LoVo (cell line): ENCODE results near the gene TAS2R1.

Experiments
- DNase-seq: peaks from one replicate; pipeline ENCODE4 v3.0.0-alpha.2; 2016; ENCODE audit warnings: low spot score

Gene TAS2R1

DNA sequence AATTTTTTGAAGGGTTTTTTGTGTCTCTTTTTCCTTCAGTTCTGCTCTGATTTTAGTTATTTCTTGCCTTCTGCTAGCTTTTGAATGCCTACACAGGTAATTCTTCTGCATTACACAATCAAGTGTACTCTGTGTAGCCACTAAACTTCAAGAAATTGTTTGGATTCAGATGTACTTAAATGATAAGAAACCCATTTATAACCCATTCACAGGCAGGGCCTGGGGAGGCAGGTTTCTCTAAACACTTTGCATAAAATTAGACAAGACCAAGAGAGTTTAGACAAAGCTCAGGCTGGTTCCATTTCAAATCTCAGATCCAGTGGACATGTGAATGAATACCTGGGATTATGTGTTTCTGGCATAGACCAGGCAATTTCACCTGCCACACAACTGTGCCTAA, 43.0 kb downstream of the TAS2R1 start:
- DNase-seq, result no peak

DNA sequence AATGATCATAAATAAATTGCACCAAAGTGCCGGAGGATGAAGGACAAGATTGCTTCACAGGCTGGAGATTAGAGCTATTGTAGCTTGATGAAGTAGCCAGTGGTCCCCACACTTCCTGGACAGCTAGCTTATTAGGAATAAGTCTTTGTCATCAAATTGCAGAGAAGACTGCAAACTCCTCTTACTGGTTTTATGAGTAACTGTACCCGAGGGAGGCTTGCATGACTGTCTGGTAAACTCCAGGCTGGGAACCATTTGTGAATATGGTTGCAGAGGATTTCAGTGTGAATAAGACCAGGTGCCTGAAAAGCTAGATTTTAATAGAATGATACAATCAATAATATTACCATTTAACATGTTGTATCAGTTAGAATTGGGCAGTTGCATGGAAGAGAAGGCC, 47.7 kb downstream of the TAS2R1 start:
- DNase-seq, result no peak
